Esophagus squamous epithelium (tissue), 5 donors: ENCODE measurements around the gene NUP210. TPM values are rescaled to one million over a fixed set of nuclear protein-coding genes. Genes with fewer than 3 reads are reported as not detected.

Source experiments
- DNase-seq: peaks from one replicate; lab custom pipeline; 2025; lab: John Stamatoyannopoulos, UW
- H3K27ac ChIP-seq, 4 donors: fragments of 200-600 bp; sonication (generic); one replicate each; pipeline ENCODE4 v1.5.1; 2016 to 2019; ENCODE audit warnings: mild to moderate bottlenecking in 1 of 4
- H3K27me3 ChIP-seq, 4 donors: fragments of 200-600 bp; sonication (generic); 1 replicate in 3 of 4; 2 replicates in 1 of 4; pipeline versions ENCODE4 v1.5.1 to v1.6.0; 2017 to 2021; ENCODE audit warnings: antibody characterized with exemption in 1 of 4
- H3K36me3 ChIP-seq, 3 donors: fragments of 200-600 bp; sonication (generic); one replicate each; pipeline ENCODE4 v1.5.1; 2016 to 2019
- H3K4me1 ChIP-seq, 3 donors: fragments of 200-600 bp; sonication (generic); one replicate each; pipeline ENCODE4 v1.5.1; 2017 to 2019
- H3K4me3 ChIP-seq, 4 donors: fragments of 200-600 bp; sonication (generic); 1 replicate in 3 of 4; 2 replicates in 1 of 4; pipeline ENCODE4 v1.5.1; 2016 to 2019; ENCODE audit warnings: mild to moderate bottlenecking in 2 of 4, moderate library complexity in 1 of 4
- H3K9me3 ChIP-seq, 3 donors: fragments of 200-600 bp; sonication (generic); one replicate each; pipeline ENCODE4 v1.5.1; 2016 to 2019
- CTCF ChIP-seq, 6 experiments: fragments of 450-650 bp in 4 of 6; fragments of 200-600 bp in 2 of 6; sonication (generic) in 2 of 6; IDR thresholded peaks; one replicate each; pipeline ENCODE4 v1.5.1; 2016 to 2019; ENCODE audit warnings: antibody characterized with exemption in 6 of 6, mild to moderate bottlenecking in 4 of 6, moderate library complexity in 4 of 6
- POLR2A ChIP-seq, 4 donors: fragments of 450-650 bp; IDR thresholded peaks; one replicate each; pipeline ENCODE4 v1.6.1; 2017; ENCODE audit warnings: antibody characterized with exemption in 4 of 4, mild to moderate bottlenecking in 4 of 4, moderate library complexity in 3 of 4
- WGBS, 2 donors: methylation state at CpG; one replicate each; pipeline ENCODE4 v1.1.5; 2018; 5-methylcytosine and 5-hydroxymethylcytosine counted together
- intact Hi-C: fragments of 100-400 bp; cut with DNase I; formaldehyde crosslinking; loops from one replicate; pipeline ENCODE4 v1.15.0; 2022
- total RNA-seq, 4 donors: library from RNA; depleted of rRNA; stranded (reverse); fragments of >200 nt; gene quantifications; one replicate each; pipeline ENCODE4 v1.1.0, GENCODE V29; 2016
- donor health status: DM: yes; HTN: yes; CAD: no.

NUP210 gene
- total RNA-seq, 4 donors from 2014 or later: 7.2 to 14.5 (median 9.4) TPM

GRCh38 chr3:13364602-13365271 is 55.4 kb downstream of the NUP210 start:
- no peak for DNase-seq
- Histone ChIP-seq H3K4me1 (no peaks in the 10 kb centered on the region), H3K4me3 (no peak overlapping the region), H3K27ac (no peak overlapping the region), H3K27me3 (no peaks in the 10 kb centered on the region), H3K9me3 (no peaks in the 10 kb centered on the region), H3K36me3 (peaks cover 0 to 46% (median 0%) of the 10 kb centered on the region in 3 donors)
- WGBS, 2 donors: 78 to 88% methylated on average over 10 to 12 of the region's 12 CpGs
- intact Hi-C loops: no loop called here
- TF ChIP-seq POLR2A (IDR thresholded peaks at IDR 0.05) (no peak), CTCF (IDR thresholded peaks at IDR 0.05) (no peak)

DNA sequence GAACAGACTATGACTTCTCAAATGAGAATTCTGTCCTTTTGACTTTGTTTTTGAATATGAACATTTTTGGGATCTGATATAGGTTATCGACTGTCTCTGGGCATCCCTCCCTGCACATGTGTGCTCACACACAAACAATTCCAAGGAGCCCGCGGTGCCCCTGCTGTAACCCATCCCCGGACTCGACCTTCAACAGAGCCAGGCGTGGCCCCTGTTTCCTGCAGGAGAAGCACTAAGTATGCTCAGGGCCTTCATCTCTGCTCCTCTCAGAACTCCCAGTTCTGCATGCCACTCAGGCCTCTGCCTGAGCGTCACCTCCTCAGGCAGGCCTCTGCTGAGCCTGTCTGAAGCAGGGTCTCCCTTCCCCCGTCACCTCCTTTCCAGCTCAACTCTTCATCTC is 57.6 kb downstream of the NUP210 start:
- peaks cover 0 to 61% (median 5%) of the 10 kb centered on the region in 3 donors for H3K36me3 ChIP-seq
- 90 to 97% methylated on average over 8 of the region's 8 CpGs for WGBS, 2 donors
- no peak for TF ChIP-seq CTCF (IDR thresholded peaks at IDR 0.05)
- TF ChIP-seq POLR2A (IDR thresholded peaks at IDR 0.05): no peak

GRCh38 chr3:13359916-13360315 is 60.2 kb downstream of the NUP210 start:
- TF ChIP-seq CTCF (IDR thresholded peaks at IDR 0.05): no peak
- TF ChIP-seq POLR2A (IDR thresholded peaks at IDR 0.05): no peak
- WGBS, 2 donors: 84 to 92% methylated on average over 4 to 6 of the region's 6 CpGs
- H3K36me3 ChIP-seq: peaks cover 0 to 74% (median 5%) of the 10 kb centered on the region in 3 donors
- intact Hi-C loops: no loop called here
- no peak for DNase-seq
- H3K4me3 ChIP-seq: no peak overlapping the region
- no peaks in the 10 kb centered on the region for H3K27me3 ChIP-seq
- H3K9me3 ChIP-seq: no peaks in the 10 kb centered on the region
- H3K27ac ChIP-seq: no peak overlapping the region
- no peaks in the 10 kb centered on the region for H3K4me1 ChIP-seq

More for the DNA sequence above, 57.6 kb downstream of the NUP210 start:
- Histone ChIP-seq H3K27ac (no peak overlapping the region), H3K27me3 (no peaks in the 10 kb centered on the region), H3K4me1 (no peaks in the 10 kb centered on the region), H3K4me3 (no peak overlapping the region), H3K9me3 (no peaks in the 10 kb centered on the region)
- no peak for DNase-seq
- intact Hi-C loops: no loop called here

DNA sequence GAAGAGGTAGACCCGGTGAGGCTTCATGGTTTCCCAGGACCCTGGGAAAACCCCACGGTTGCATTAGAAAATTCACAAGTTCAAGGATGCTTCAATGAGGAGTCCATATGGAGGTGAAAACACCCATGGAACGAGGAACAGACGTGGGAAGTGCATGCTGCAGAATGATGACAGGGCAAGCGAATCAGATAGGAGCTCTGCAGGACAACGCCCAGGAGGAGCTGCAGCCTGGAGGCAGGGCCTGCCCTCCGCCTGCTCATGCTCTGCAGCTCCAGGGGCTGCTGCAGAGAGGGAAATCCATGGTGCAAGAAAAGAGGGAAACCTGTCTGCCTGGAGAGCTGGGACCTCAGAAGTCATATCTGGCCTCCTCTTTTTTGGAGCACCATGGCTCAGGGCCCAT is 61.5 kb downstream of the NUP210 start:
- TF ChIP-seq CTCF (IDR thresholded peaks at IDR 0.05) (no peak), POLR2A (IDR thresholded peaks at IDR 0.05) (no peak)
- H3K4me3 ChIP-seq: no peak overlapping the region
- no peaks in the 10 kb centered on the region for H3K9me3 ChIP-seq
- intact Hi-C loops: no loop called here
- no peaks in the 10 kb centered on the region for H3K27me3 ChIP-seq
- DNase-seq: no peak
- peaks cover 0 to 79% (median 5%) of the 10 kb centered on the region in 3 donors for H3K36me3 ChIP-seq
- 88 to 91% methylated on average over 7 of the region's 7 CpGs for WGBS, 2 donors
- no peaks in the 10 kb centered on the region for H3K4me1 ChIP-seq
- H3K27ac ChIP-seq: no peak overlapping the region

- no peaks in the 10 kb centered on the region for H3K4me1 ChIP-seq
- H3K27ac ChIP-seq: no peak overlapping the region
- DNase-seq: no peak
- intact Hi-C loops: no loop called here
- H3K4me3 ChIP-seq: no peak overlapping the region
- TF ChIP-seq POLR2A (IDR thresholded peaks at IDR 0.05) (no peak), CTCF (IDR thresholded peaks at IDR 0.05) (no peak)
- no peaks in the 10 kb centered on the region for H3K27me3 ChIP-seq
- no peaks in the 10 kb centered on the region for H3K9me3 ChIP-seq
- 87 to 92% methylated on average over 8 to 9 of the region's 18 CpGs for WGBS, 2 donors
- H3K36me3 ChIP-seq: peaks cover 0 to 79% (median 5%) of the 10 kb centered on the region in 3 donors
These were observed 62.1 kb downstream of the NUP210 start for GRCh38 chr3:13358051-13358450.
